OCI-M2 (cell line): ENCODE data around the gene TMPRSS5.

Experiments
- DNase-seq: peaks from one replicate; lab custom pipeline; 2025; ENCODE audit not compliant: unreplicated experiment; lab: John Stamatoyannopoulos, UW

The TMPRSS5 gene

DNA sequence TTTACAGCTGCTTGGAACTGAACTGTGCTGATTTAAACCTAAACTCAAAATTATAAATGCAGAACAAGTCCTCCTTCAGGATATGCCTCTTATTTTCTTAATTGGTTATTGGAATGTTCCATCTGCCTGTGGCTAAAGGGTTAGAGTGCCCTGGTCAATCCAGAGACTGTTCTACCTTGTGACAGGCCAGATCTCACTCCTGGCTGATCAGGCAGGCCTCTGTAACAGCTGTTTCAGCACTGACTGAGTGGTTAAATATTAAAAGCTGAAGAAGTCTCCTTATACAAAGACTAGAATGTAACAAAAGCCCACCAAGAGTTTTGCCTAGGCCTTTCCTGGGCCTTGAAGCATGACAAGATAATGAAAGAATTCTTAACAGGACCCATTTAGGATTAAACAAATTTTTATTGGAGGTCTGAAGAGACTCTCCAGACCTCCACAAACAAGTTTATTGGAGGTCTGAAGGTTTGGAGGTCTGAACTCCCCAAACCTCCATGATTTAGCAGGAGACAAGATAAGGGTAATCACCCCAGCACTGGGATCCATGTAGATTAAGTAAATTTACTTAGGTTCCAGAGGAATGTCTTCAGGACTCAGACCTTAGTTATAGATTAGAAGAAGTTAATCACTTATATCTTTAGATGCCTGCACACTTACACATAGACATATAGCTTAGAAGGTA is 35.8 kb downstream of the TMPRSS5 start:
- DNase-seq: no peak

DNA sequence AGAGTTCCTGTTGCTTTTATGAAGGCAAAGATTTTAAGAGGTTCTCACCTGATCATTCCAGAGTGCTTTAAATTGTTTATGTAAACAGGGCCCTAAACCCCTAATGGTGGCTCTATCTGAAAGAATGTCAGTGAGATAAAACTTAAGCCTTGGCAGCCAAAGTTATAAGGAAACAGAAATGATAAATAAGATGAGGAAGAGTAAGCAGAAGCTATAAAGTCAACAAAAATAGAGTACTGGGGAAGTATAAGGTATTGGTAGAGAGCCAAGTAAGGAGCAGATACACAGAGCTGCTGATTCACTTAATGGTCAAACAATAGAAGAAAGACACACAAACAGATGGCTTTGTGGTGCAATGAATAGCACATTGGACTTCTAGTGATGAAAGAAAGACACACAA is 37.9 kb downstream of the TMPRSS5 start:
- DNase-seq: no peak

GRCh38 chr11:113667801-113668200 is 38.3 kb downstream of the TMPRSS5 start:
- DNase-seq: no peak

GRCh38 chr11:113666584-113666983 is 39.5 kb downstream of the TMPRSS5 start:
- no peak for DNase-seq

DNA sequence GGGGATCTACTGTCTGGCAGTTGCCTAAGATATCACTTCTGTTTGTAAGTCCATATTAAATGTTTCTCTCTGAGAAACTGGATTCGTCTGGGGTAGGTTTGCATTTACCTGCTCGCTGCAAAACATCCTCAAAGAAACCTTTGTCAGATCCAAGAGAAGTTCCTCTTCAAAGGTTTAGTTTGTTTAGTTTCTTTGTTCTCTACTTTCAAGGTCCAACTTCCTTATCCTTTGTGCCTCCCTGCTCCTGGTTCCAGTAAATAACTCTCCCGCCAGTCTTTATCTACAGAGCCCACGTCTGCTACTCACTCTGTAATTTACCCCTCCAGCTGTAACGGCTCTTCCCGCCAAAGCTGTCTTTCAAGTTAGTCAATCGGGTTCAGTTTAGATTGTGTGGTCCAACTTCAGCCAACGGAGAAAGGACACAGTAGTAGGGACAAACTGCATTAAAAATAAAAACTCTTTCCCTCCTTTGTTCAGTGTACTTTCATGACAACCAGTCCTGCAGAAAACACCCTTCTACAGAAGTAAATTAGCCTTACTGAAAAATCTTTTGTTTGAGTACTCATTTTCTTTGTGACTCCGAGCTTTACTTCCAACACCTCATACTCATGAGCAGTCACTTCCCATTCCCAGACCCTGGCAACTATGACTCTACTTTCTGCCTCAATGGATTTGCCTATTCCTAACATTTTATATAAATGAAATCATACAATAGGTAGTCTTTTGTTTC is 41.0 kb downstream of the TMPRSS5 start:
- peak; percentile 44 for DNase-seq

GRCh38 chr11:113664069-113664980 is 41.8 kb downstream of the TMPRSS5 start:
- DNase-seq: no peak

GRCh38 chr11:113663567-113663966 is 42.5 kb downstream of the TMPRSS5 start:
- no peak for DNase-seq

- DNase-seq: no peak
Observed at GRCh38 chr11:113655771-113656170, 50.3 kb downstream of the TMPRSS5 start.

GRCh38 chr11:113651023-113651422 is 55.1 kb downstream of the TMPRSS5 start:
- DNase-seq: no peak

- DNase-seq: no peak
Observed at GRCh38 chr11:113649311-113649710, 56.8 kb downstream of the TMPRSS5 start.

DNA sequence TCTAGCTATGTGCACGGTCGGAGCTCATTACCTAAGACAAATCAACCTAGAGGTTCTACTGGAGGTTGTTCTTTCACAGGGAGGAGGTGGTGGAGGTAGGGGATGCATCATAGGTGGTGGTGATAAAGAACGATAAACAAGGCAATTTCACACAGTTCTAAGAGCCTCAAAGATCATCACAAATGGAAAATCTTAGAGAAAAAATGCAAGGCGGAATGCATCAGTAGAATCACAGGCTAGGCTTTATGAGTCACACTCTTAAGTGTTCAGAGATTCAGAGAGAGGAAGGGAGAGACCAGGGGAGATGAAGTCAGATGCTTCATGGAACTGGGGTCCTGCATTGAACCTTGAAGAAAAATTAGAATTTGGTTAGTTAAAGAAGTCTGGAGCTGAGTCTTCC is 58.3 kb downstream of the TMPRSS5 start:
- DNase-seq: no peak

DNA sequence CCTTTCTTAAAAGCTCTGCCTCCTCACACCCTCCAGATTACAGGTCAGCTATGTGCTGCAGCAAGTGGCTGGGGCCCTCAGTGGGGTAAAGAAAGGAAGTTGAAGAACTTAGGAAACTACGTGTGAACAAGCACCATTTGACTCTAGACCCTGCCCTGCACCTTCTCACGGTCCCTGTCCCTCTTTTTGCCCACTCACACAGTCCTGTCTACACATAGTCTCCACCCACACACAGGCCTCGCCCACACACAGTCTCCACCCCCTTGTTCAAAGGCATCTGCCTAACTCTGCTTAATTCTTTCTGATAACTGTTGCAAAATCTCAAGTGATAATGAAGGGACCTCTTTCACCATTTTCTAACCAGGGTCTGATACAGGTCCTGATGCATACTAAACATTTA is 59.0 kb downstream of the TMPRSS5 start:
- no peak for DNase-seq

GRCh38 chr11:113645593-113646349 is 60.3 kb downstream of the TMPRSS5 start:
- no peak for DNase-seq

- no peak for DNase-seq
Observed at GRCh38 chr11:113644605-113645004, 61.5 kb downstream of the TMPRSS5 start.

- DNase-seq: no peak
Observed at GRCh38 chr11:113643701-113644100, 62.4 kb downstream of the TMPRSS5 start.

DNA sequence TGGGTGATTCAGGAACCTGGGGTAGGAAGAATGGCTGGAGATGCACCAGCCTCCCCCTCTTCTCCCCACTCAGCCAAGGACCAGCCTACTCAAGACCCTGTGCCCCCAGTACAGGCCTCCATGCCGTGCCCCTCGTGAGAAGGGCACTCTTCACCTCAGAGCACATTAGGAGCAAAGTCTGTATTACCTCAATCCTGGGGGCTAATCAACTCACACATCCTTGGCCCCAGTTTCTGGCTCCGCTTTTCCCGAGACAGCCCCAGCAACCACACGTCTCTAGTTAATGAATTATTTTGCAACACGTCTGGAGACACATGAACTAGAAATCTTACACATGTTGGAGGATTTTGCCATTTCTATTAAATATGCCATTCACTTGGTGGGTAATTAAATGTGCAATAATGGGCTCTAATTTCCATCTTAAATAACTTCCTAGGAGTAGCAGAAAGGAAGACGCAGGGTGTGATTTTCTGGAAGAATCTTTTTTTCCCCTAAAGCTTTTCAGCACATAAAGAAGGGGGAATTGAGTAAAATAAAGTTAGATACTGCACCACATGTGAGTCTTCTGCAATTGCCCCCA is 63.0 kb downstream of the TMPRSS5 start:
- no peak for DNase-seq

DNA sequence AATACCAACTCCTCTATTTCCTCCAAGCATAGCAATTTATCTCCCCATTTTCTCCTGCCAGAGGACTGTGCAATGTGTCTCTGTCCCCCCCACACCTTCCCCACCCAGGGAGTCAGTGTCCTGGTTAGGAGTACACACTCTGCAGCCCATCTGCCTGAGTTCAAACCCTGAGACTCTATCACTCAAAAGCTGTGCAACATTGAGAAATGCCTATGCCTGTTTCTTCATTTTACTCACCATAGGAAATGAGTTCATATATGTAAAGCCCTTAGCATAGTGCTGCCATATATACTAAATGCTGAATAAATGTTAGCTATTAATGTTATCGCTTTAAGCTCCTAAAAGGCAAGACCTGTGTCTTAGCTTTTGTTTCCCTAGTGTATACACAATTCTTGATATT is 64.0 kb downstream of the TMPRSS5 start:
- DNase-seq: no peak

DNA sequence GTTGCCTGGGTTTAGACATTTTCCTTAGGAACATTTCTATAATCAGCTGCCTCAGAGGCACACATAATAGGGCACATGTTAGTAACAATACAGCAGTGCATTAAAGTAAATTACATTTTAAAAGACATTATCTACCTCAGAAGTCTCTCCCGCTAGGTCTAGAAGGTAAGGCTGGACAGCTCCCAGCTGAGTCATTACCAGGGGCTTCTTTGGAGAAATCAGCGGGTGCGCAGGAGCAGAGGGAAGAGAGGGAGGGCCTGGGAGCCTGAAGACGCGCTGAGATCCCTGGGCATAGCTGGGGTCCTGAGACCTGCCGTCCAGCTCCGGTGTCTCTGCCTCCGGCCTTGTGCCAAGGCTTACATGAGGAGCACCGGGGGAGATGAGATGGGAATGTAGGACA is 67.7 kb downstream of the TMPRSS5 start:
- DNase-seq: no peak

- no peak for DNase-seq
Observed at GRCh38 chr11:113637636-113638035, 68.5 kb downstream of the TMPRSS5 start.
